Upper lobe of left lung (tissue), 6 donors: ENCODE data around the gene SH3BP4. TPM values are rescaled to one million over a fixed set of nuclear protein-coding genes. Genes with fewer than 3 reads are reported as not detected.
"Not testable (repeated sequence)": the region's sequence is repeated elsewhere in the genome, so short reads cannot be mapped to it uniquely, and the experiment has no call there.

Experiments
- ATAC-seq, 2 donors: fragments of 200-7000 bp; cut with Tn5 transposase; one replicate each; pipeline ENCODE4 v1.9.1; 2022; ENCODE audit warnings: mild to moderate bottlenecking in 2 of 2, moderate library complexity in 2 of 2; ENCODE audit not compliant: low FRiP score in 2 of 2
- DNase-seq, 2 donors: peaks; one replicate each; pipeline ENCODE4 v3.0.0-alpha.2; 2019 to 2020
- H3K27ac ChIP-seq, 4 donors: fragments of 200-600 bp; sonication (generic); one replicate each; pipeline ENCODE4 v1.5.1; 2016 to 2019
- H3K27me3 ChIP-seq, 4 donors: fragments of 200-600 bp; sonication (generic); one replicate each; pipeline ENCODE4 v1.5.1; 2017 to 2019
- H3K36me3 ChIP-seq, 4 donors: fragments of 200-600 bp; sonication (generic); one replicate each; pipeline ENCODE4 v1.5.1; 2016 to 2019
- H3K4me1 ChIP-seq, 4 donors: fragments of 200-600 bp; sonication (generic); one replicate each; pipeline ENCODE4 v1.5.1; 2018 to 2019
- H3K4me3 ChIP-seq, 4 donors: fragments of 200-600 bp; sonication (generic); one replicate each; pipeline ENCODE4 v1.5.1; 2017 to 2019; ENCODE audit warnings: mild to moderate bottlenecking in 2 of 4, moderate library complexity in 1 of 4
- H3K9me3 ChIP-seq, 4 donors: fragments of 200-600 bp; sonication (generic); one replicate each; pipeline ENCODE4 v1.5.1; 2018 to 2019
- CTCF ChIP-seq, 6 experiments: fragments of 450-650 bp in 4 of 6; fragments of 200-600 bp in 2 of 6; sonication (generic) in 2 of 6; IDR thresholded peaks; one replicate each; pipeline ENCODE4 v1.5.1; 2016 to 2019; ENCODE audit warnings: antibody characterized with exemption in 6 of 6
- EP300 ChIP-seq, 4 donors: sonication (generic); formaldehyde crosslinking; IDR thresholded peaks; one replicate each; pipeline ENCODE4 v1.5.1; 2017; ENCODE audit warnings: antibody characterized with exemption in 4 of 4, control low read depth in 2 of 4
- POLR2A ChIP-seq, 4 donors: fragments of 450-650 bp; IDR thresholded peaks; one replicate each; pipeline ENCODE4 v1.5.1; 2016 to 2017; ENCODE audit warnings: antibody characterized with exemption in 4 of 4, mild to moderate bottlenecking in 2 of 4
- POLR2AphosphoS5 ChIP-seq, 2 donors: sonication (generic); formaldehyde crosslinking; IDR thresholded peaks; one replicate each; pipeline ENCODE4 v1.5.1; 2017; ENCODE audit warnings: antibody characterized with exemption in 2 of 2
- WGBS, 2 donors: methylation state at CpG; one replicate each; pipeline ENCODE4 v1.1.5; 2017 to 2018; 5-methylcytosine and 5-hydroxymethylcytosine counted together
- total RNA-seq, 6 donors: library from RNA; depleted of rRNA in 4 of 6; stranded (reverse); fragments of >200 nt in 4 of 6; gene quantifications; one replicate each; pipeline versions ENCODE4 v1.1.0 to v1.2.1, GENCODE V29; 2016 to 2021
- donor health status: DM: no; HTN: no; CAD: no; lungs with moderate emphysema.
- donor health status: DM: no; HTN: yes; CAD: no; lungs with severe emphysema.

SH3BP4 gene
- total RNA-seq, 6 donors from 2014 or later: 27.3 to 57.3 (median 33.4) TPM

DNA sequence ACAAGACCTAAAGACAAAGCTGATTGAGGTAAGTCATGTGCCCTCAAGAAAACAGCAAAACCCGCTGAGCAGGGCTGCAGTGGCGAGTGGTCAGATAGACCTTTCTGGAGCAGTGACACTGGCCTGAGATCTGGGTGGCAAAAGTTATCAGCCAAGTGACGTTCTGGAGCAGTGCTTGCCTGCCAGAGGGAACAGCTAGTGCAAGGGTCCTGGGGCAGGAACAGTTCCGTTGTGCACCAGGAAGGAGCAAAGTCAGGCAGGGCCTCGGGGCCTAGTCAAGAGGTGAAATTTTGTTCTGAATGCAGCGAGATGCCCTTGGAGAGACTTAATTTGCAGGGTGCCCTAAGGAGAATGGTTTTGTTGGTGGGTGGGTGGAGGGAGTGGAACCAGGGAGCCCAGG is 67.0 kb downstream of the SH3BP4 start:
- Histone ChIP-seq H3K27ac (no peak overlapping the region), H3K27me3 (no peaks in the 10 kb centered on the region), H3K4me1 (peaks cover 0 to 3% (median 0%) of the 10 kb centered on the region in 4 donors), H3K4me3 (no peak overlapping the region), H3K9me3 (peaks cover 0 to 9% (median 4%) of the 10 kb centered on the region in 4 donors), H3K36me3 (no peaks in the 10 kb centered on the region)
- TF ChIP-seq EP300 (IDR thresholded peaks at IDR 0.05): no peak
- no peak for DNase-seq
- no peak for ATAC-seq
- WGBS, 2 donors: 96% methylated on average over 6 of the region's 6 CpGs

GRCh38 chr2:235020141-235020540 is 68.3 kb downstream of the SH3BP4 start:
- H3K36me3 ChIP-seq, H3K4me3 ChIP-seq, H3K4me1 ChIP-seq, H3K9me3 ChIP-seq, DNase-seq, H3K27ac ChIP-seq, H3K27me3 ChIP-seq, ATAC-seq: not testable (repeated sequence)
- whole genome bisulfite sequencing, 2 donors: 95 to 98% methylated on average over 4 of the region's 4 CpGs

GRCh38 chr2:235021752-235022151 is 69.9 kb downstream of the SH3BP4 start:
- ATAC-seq (no peak), DNase-seq (no peak)
- Histone ChIP-seq H3K9me3 (no peaks in the 10 kb centered on the region), H3K27me3 (no peaks in the 10 kb centered on the region), H3K27ac (no peak overlapping the region), H3K4me3 (no peak overlapping the region), H3K4me1 (peaks cover 3 to 15% (median 9%) of the 10 kb centered on the region in 4 donors), H3K36me3 (no peaks in the 10 kb centered on the region)
- WGBS, 2 donors: 79 to 81% methylated on average over 2 of the region's 2 CpGs
- TF ChIP-seq POLR2AphosphoS5 (IDR thresholded peaks at IDR 0.05) (no peak), POLR2A (IDR thresholded peaks at IDR 0.05) (no peak), CTCF (IDR thresholded peaks at IDR 0.05) (no peak), EP300 (IDR thresholded peaks at IDR 0.05) (no peak)

DNA sequence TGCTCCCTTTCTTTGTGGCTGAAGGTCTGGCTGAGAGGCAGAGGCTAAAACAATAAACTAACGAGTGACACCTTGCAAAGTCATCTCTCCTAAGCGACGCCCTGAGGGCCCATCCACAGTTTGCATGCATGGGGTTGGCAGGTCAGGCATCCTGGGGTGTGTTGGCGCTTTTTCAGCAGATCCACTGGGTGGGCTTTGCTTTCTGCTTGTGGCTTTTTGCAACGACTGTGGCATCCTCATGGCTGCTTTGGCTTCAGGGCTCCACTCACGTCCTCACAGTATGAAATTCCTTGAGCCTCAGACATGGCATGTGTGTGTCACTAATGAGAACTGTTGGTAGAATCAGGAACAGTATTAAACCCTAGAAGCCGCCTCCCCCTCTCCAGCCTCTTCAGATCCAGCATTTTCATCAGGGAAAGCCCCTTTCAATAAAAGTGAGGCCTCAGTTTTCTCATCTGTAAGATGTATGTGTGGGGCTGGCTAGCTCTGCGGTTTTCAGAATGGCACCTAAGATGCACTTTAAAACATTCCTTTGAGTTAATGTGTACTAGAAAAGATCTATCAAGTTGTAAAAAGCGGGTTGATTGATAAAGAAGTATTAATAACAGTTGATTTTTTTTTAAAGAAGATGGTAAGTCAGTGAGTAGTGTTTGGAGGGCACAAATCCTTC is 72.5 kb downstream of the SH3BP4 start:
- H3K27me3 ChIP-seq: no peaks in the 10 kb centered on the region
- ATAC-seq: no peak
- peaks cover 8 to 26% (median 17%) of the 10 kb centered on the region in 4 donors for H3K4me1 ChIP-seq
- 78 to 90% methylated on average over 8 to 9 of the region's 9 CpGs for WGBS, 2 donors
- H3K4me3 ChIP-seq: no peak overlapping the region
- no peak for DNase-seq
- H3K9me3 ChIP-seq: no peaks in the 10 kb centered on the region
- TF ChIP-seq POLR2A (IDR thresholded peaks at IDR 0.05) (no peak), CTCF (IDR thresholded peaks at IDR 0.05) (no peak), EP300 (IDR thresholded peaks at IDR 0.05) (no peak), POLR2AphosphoS5 (IDR thresholded peaks at IDR 0.05) (no peak)
- H3K27ac ChIP-seq: no peak overlapping the region
- no peaks in the 10 kb centered on the region for H3K36me3 ChIP-seq

- Histone ChIP-seq H3K27me3 (no peaks in the 10 kb centered on the region), H3K9me3 (no peaks in the 10 kb centered on the region), H3K36me3 (no peaks in the 10 kb centered on the region), H3K4me1 (peaks cover 8 to 26% (median 17%) of the 10 kb centered on the region in 4 donors), H3K4me3 (no peak overlapping the region), H3K27ac (no peak overlapping the region)
- ATAC-seq (no peak), DNase-seq (no peak)
- WGBS, 2 donors: 80 to 89% methylated on average over 11 to 20 of the region's 20 CpGs
- no peak for TF ChIP-seq CTCF (IDR thresholded peaks at IDR 0.05)
- TF ChIP-seq EP300 (IDR thresholded peaks at IDR 0.05): no peak
- TF ChIP-seq POLR2AphosphoS5 (IDR thresholded peaks at IDR 0.05): no peak
- no peak for TF ChIP-seq POLR2A (IDR thresholded peaks at IDR 0.05)
Observed at GRCh38 chr2:235024931-235025773, 73.3 kb downstream of the SH3BP4 start.
